ENCODE measurements around the gene HCRTR2. TPM values are rescaled to one million over a fixed set of nuclear protein-coding genes. Genes with fewer than 3 reads are reported as not detected.
"Not testable (repeated sequence)": the region's sequence is repeated elsewhere in the genome, so short reads cannot be mapped to it uniquely, and the experiment has no call there.

The HCRTR2 gene
- total and polyA plus RNA-seq, 7 donors: not detected

- WGBS, 2 donors: 87% methylated on average over 4 of the region's 4 CpGs
- intact Hi-C loops (cut with DNase I): no loop called here
- no peak for TF ChIP-seq POLR2A (IDR thresholded peaks at IDR 0.05)
- no peaks in the 10 kb centered on the region for H3K9me3 ChIP-seq
- no peaks in the 10 kb centered on the region for H3K27me3 ChIP-seq
- H3K27ac ChIP-seq: no peak overlapping the region
- no peaks in the 10 kb centered on the region for H3K36me3 ChIP-seq
- H3K4me3 ChIP-seq: no peak overlapping the region
- no peaks in the 10 kb centered on the region for H3K4me1 ChIP-seq
- DNase-seq: no peak
These were observed 36.2 kb upstream of the HCRTR2 start for GRCh38 chr6:55137929-55138693.

- H3K4me3 ChIP-seq: no peak overlapping the region
- intact Hi-C loops (cut with DNase I): no loop called here
- H3K27ac ChIP-seq: no peak overlapping the region
- no peaks in the 10 kb centered on the region for H3K4me1 ChIP-seq
- TF ChIP-seq EP300 (IDR thresholded peaks at IDR 0.05) (no peak), POLR2AphosphoS5 (IDR thresholded peaks at IDR 0.05) (no peak), POLR2A (IDR thresholded peaks at IDR 0.05) (no peak), CTCF (IDR thresholded peaks at IDR 0.05) (no peak)
- no peak for DNase-seq
- H3K36me3 ChIP-seq: no peaks in the 10 kb centered on the region
- no peaks in the 10 kb centered on the region for H3K27me3 ChIP-seq
- no peaks in the 10 kb centered on the region for H3K9me3 ChIP-seq
These were observed 32.7 kb upstream of the HCRTR2 start for GRCh38 chr6:55141611-55142010.

GRCh38 chr6:55142610-55143009, 31.7 kb upstream of the HCRTR2 start:
- H3K27me3 ChIP-seq: no peaks in the 10 kb centered on the region
- no peak overlapping the region for H3K4me3 ChIP-seq
- no peaks in the 10 kb centered on the region for H3K4me1 ChIP-seq
- DNase-seq: no peak
- TF ChIP-seq POLR2A (IDR thresholded peaks at IDR 0.05) (no peak), POLR2AphosphoS5 (IDR thresholded peaks at IDR 0.05) (no peak), EP300 (IDR thresholded peaks at IDR 0.05) (no peak), CTCF (IDR thresholded peaks at IDR 0.05) (no peak)
- H3K9me3 ChIP-seq: no peaks in the 10 kb centered on the region
- no peaks in the 10 kb centered on the region for H3K36me3 ChIP-seq
- no peak overlapping the region for H3K27ac ChIP-seq
- intact Hi-C loops (cut with DNase I): no loop called here
- 67 to 70% methylated on average over 2 of the region's 2 CpGs for WGBS, 2 donors

- Histone ChIP-seq H3K27ac (no peak overlapping the region), H3K4me1 (no peaks in the 10 kb centered on the region), H3K27me3 (no peaks in the 10 kb centered on the region), H3K4me3 (no peak overlapping the region), H3K36me3 (no peaks in the 10 kb centered on the region), H3K9me3 (peaks cover 0 to 2% (median 0%) of the 10 kb centered on the region in 4 donors)
- TF ChIP-seq CTCF (IDR thresholded peaks at IDR 0.05): no peak
- TF ChIP-seq EP300 (IDR thresholded peaks at IDR 0.05): no peak
- no peak for TF ChIP-seq POLR2AphosphoS5 (IDR thresholded peaks at IDR 0.05)
- TF ChIP-seq POLR2A (IDR thresholded peaks at IDR 0.05): no peak
- intact Hi-C loops (cut with DNase I): no loop called here
- WGBS, 2 donors: 75 to 83% methylated on average over 1 of the region's 1 CpG
- DNase-seq: no peak
These were observed 21.0 kb upstream of the HCRTR2 start for GRCh38 chr6:55153284-55153683.

- 93 to 95% methylated on average over 9 of the region's 9 CpGs for WGBS, 2 donors
- intact Hi-C loops (cut with DNase I); DNase-seq: not testable (repeated sequence)
These were observed 15.5 kb upstream of the HCRTR2 start for GRCh38 chr6:55158784-55159183.

GRCh38 chr6:55167860-55168259, 6.5 kb upstream of the HCRTR2 start:
- Histone ChIP-seq H3K4me3 (no peak overlapping the region), H3K9me3 (no peaks in the 10 kb centered on the region), H3K36me3 (no peaks in the 10 kb centered on the region), H3K27ac (no peak overlapping the region), H3K4me1 (no peaks in the 10 kb centered on the region), H3K27me3 (peaks cover 0 to 3% (median 0%) of the 10 kb centered on the region in 3 donors)
- no peak for TF ChIP-seq EP300 (IDR thresholded peaks at IDR 0.05)
- no peak for TF ChIP-seq POLR2AphosphoS5 (IDR thresholded peaks at IDR 0.05)
- TF ChIP-seq POLR2A (IDR thresholded peaks at IDR 0.05): no peak
- no peak for TF ChIP-seq CTCF (IDR thresholded peaks at IDR 0.05)
- WGBS, 2 donors: 78 to 81% methylated on average over 1 of the region's 1 CpG
- no peak for DNase-seq
- intact Hi-C loops (cut with DNase I): no loop called here

More at GRCh38 chr6:55158784-55159183, 15.5 kb upstream of the HCRTR2 start:
- H3K9me3 ChIP-seq, H3K4me3 ChIP-seq, H3K27ac ChIP-seq, H3K27me3 ChIP-seq, H3K36me3 ChIP-seq, H3K4me1 ChIP-seq: not testable (repeated sequence)
